Measurements from ENCODE around the gene HDAC8. TPM values are rescaled to one million over a fixed set of nuclear protein-coding genes. Genes with fewer than 3 reads are reported as not detected.
A peak's percentile ranks its signal among the peaks of the same experiment; 100 is the strongest.
"Not testable (repeated sequence)": the region's sequence is repeated elsewhere in the genome, so short reads cannot be mapped to it uniquely, and the experiment has no call there.

Gene HDAC8
- total RNA-seq, 4 donors from 2014 or later: 9.0 to 18.1 (median 14.2) TPM

GRCh38 chrX:72566448-72566847 is 6.2 kb downstream of the HDAC8 start:
- intact Hi-C loops (cut with DNase I; ENCODE audit: low total_unique reads): no loop called here
- ATAC-seq (no peak), DNase-seq (no peak)
- TF ChIP-seq POLR2A (IDR thresholded peaks at IDR 0.05) (no peak), CTCF (IDR thresholded peaks at IDR 0.05 in 4 of 5, conservative IDR thresholded peaks at IDR 0.05 in 1 of 5) (no peak)
- no peak overlapping the region for H3K27ac ChIP-seq
- in situ Hi-C loops (cut with MboI; ENCODE audit: low sequenced_read_pairs in 4 of 4): no loop called here
- H3K4me3 ChIP-seq: no peak overlapping the region
- peaks cover 0 to 25% of the 10 kb centered on the region in 2 donors for H3K36me3 ChIP-seq
- no peaks in the 10 kb centered on the region for H3K4me1 ChIP-seq
- H3K27me3 ChIP-seq: no peaks in the 10 kb centered on the region
- no peaks in the 10 kb centered on the region for H3K9me3 ChIP-seq

- intact Hi-C loops (cut with DNase I; ENCODE audit: low total_unique reads); H3K27me3 ChIP-seq; H3K4me3 ChIP-seq; H3K36me3 ChIP-seq; ATAC-seq; H3K9me3 ChIP-seq; in situ Hi-C loops (cut with MboI; ENCODE audit: low sequenced_read_pairs in 4 of 4); DNase-seq; H3K4me1 ChIP-seq; H3K27ac ChIP-seq: not testable (repeated sequence)
Observed at GRCh38 chrX:72559655-72560054, 13.0 kb downstream of the HDAC8 start.

- DNase-seq (no peak), ATAC-seq (no peak)
- H3K9me3 ChIP-seq: no peaks in the 10 kb centered on the region
- intact Hi-C loops (cut with DNase I; ENCODE audit: low total_unique reads): no loop called here
- no peak overlapping the region for H3K4me3 ChIP-seq
- no peaks in the 10 kb centered on the region for H3K36me3 ChIP-seq
- no peaks in the 10 kb centered on the region for H3K27me3 ChIP-seq
- TF ChIP-seq CTCF (IDR thresholded peaks at IDR 0.05 in 4 of 5, conservative IDR thresholded peaks at IDR 0.05 in 1 of 5) (no peak), POLR2A (IDR thresholded peaks at IDR 0.05) (no peak)
- in situ Hi-C loops (cut with MboI; ENCODE audit: low sequenced_read_pairs in 4 of 4): no loop called here
- H3K27ac ChIP-seq: no peak overlapping the region
- H3K4me1 ChIP-seq: no peaks in the 10 kb centered on the region
Observed at GRCh38 chrX:72554448-72555140, 18.0 kb downstream of the HDAC8 start.

- DNase-seq (peak in 1 of 2 donors; percentile 39), ATAC-seq (peak in 1 of 2 donors; percentile 84)
- H3K9me3 ChIP-seq; H3K27me3 ChIP-seq; intact Hi-C loops (cut with DNase I; ENCODE audit: low total_unique reads); H3K36me3 ChIP-seq; H3K4me3 ChIP-seq; in situ Hi-C loops (cut with MboI; ENCODE audit: low sequenced_read_pairs in 4 of 4); H3K27ac ChIP-seq; H3K4me1 ChIP-seq: not testable (repeated sequence)
Observed at GRCh38 chrX:72552443-72552842, 20.2 kb downstream of the HDAC8 start.

- no peaks in the 10 kb centered on the region for H3K9me3 ChIP-seq
- H3K4me1 ChIP-seq: no peaks in the 10 kb centered on the region
- no peak overlapping the region for H3K4me3 ChIP-seq
- DNase-seq (no peak), ATAC-seq (no peak)
- intact Hi-C loops (cut with DNase I; ENCODE audit: low total_unique reads) (loop anchor here (10.0 kb wide), 1 partner anchor 301 kb away; no protein-coding TSS in a partner anchor), in situ Hi-C loops (cut with MboI; ENCODE audit: low sequenced_read_pairs in 4 of 4) (loop anchor here in 2 of 4 donors (25.0 kb wide), 3 partner anchors 259 to 534 kb away; partner anchors contain the start of genes ERCC6L (in 1 of the 2) and RPS4X (in 1 of the 2))
- no peak overlapping the region for H3K27ac ChIP-seq
- TF ChIP-seq CTCF (IDR thresholded peaks at IDR 0.05 in 4 of 5, conservative IDR thresholded peaks at IDR 0.05 in 1 of 5) (no peak), POLR2A (IDR thresholded peaks at IDR 0.05) (no peak)
- no peaks in the 10 kb centered on the region for H3K27me3 ChIP-seq
- H3K36me3 ChIP-seq: no peaks in the 10 kb centered on the region
Observed at GRCh38 chrX:72545990-72546389, 26.7 kb downstream of the HDAC8 start.

All from gastrocnemius medialis (tissue), 4 donors.